D721Med (cell line): Measurements from ENCODE around the gene ING2.

Source experiments
- DNase-seq: peaks from one replicate; pipeline ENCODE4 v3.0.0; 2011; ENCODE audit warnings: low spot score; ENCODE audit not compliant: insufficient read length
- FAIRE-seq: peaks from 2 replicates; lab custom pipeline; 2011; peaks lifted over from hg19 to GRCh38; lab: Jason Lieb, UNC
- TF ChIP-seq, protein P1 (sequence below): IDR thresholded peaks from 2 replicates; pipeline ENCODE4 v1.5.1; 2012; ENCODE audit warnings: mild to moderate bottlenecking, control low read depth; ENCODE audit not compliant: insufficient read depth; ENCODE audit errors: missing control alignments

ING2 gene

DNA sequence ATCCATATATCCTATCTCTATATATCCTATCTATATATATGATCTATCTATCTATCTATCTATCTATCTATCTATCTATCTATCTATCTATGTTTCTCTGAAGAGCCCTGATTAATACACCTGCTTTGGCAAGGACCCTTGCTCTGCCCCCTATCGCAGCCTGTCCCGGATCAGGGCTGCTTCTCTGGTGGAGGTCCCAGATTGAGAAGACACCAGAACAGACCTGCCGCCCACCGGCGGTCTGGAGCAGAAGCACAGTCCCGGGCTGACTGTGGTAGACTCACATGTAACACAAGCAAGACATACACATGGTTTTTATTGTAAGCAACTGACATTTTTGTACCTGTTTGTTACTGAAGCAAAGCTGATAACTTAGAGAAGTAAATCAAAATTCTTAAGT lies 52.8 kb downstream of the ING2 start:
- DNase-seq, result no peak
- TF ChIP-seq, protein P1, sequence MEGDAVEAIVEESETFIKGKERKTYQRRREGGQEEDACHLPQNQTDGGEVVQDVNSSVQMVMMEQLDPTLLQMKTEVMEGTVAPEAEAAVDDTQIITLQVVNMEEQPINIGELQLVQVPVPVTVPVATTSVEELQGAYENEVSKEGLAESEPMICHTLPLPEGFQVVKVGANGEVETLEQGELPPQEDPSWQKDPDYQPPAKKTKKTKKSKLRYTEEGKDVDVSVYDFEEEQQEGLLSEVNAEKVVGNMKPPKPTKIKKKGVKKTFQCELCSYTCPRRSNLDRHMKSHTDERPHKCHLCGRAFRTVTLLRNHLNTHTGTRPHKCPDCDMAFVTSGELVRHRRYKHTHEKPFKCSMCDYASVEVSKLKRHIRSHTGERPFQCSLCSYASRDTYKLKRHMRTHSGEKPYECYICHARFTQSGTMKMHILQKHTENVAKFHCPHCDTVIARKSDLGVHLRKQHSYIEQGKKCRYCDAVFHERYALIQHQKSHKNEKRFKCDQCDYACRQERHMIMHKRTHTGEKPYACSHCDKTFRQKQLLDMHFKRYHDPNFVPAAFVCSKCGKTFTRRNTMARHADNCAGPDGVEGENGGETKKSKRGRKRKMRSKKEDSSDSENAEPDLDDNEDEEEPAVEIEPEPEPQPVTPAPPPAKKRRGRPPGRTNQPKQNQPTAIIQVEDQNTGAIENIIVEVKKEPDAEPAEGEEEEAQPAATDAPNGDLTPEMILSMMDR, result no peak
- FAIRE-seq, result no peak

DNA sequence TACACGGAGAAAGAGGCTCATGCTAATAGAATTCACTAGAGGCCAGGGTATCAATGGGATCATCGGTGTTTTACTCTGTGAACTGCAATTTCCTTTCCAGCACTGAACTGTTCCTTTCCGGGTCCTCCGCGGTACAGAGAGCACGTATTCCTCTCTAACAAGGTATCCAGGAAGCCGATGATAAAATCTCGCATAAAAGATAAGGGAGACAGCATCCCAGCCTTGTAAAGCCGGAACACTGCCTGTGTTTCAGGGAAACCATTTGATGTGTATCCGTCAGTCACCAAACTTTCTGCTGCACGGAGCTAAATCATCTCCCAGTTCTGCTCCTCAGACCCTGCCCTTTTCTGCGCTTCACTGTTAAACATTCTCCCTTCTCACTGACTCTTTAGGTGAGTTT lies 54.0 kb downstream of the ING2 start:
- no peak for FAIRE-seq
- TF ChIP-seq, protein P1, result no peak
- no peak for DNase-seq

DNA sequence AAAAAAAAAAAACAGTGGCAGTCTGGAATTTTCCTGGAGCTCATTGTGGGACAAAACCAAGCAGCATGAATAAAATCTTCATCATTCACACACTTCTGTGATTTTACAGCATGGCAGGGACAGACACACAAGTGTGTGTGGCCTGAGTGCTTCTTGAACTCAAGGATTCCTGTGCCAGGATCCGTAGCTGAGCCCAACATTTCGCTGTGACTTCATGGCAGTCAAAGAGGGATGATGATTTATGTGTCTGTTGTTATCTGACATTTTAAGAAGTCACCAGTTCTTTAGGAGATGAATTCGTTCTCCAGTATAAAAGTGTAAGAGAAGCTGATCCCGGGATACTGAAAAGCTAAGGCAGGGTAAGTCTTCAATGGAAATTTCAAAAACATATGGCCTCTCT lies 57.0 kb downstream of the ING2 start:
- FAIRE-seq, result no peak
- TF ChIP-seq, protein P1, result no peak
- no peak for DNase-seq
